HG03064 (cell line): Measurements from ENCODE around the gene DHX58.

ENCODE experiments used
- ATAC-seq: cut with Tn5 transposase; IDR thresholded peaks from one replicate; pipeline ENCODE4 v1.9.1; 2021; ENCODE audit warnings: low read depth; ENCODE audit not compliant: unreplicated experiment

The DHX58 gene

GRCh38 chr17:42130310-42130936 is 17.9 kb upstream of the DHX58 start:
- ATAC-seq, result no peak

DNA sequence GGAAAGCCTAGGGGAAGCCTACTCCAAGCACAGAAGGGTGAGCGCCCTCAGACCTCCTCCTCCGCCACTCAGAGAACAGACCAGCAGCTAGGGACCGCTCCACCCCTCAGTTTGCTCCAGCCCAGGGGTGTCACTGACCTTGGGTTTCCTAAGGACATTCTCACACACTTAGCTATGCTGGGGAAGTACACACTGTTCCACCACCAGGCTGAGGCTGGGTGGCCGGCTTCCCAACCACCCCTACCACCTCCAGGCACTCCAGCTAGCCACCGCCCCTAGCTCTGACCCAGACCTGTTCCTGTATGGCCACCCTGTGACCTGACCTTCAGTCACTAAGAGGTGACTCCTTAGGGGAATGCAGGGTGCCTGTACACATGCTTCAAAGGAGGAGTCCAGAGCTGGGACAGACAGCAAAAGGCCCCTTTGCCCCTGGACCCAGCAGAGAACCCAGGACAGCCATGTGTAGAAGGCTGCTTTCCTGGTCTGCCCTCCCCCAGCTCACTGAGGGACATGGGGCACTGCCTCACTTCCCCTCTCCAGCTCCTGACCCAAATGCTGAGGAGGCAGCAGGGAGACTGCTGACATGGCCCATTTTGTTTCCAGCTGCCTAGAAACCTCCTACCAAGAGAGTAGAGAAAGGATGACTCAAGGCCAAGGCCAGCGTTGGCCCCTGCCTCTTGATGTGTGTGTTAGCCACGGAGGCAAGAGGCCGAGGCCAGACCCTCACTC is 16.8 kb upstream of the DHX58 start:
- ATAC-seq, result no peak

GRCh38 chr17:42127414-42127813 is 14.9 kb upstream of the DHX58 start:
- no peak for ATAC-seq

DNA sequence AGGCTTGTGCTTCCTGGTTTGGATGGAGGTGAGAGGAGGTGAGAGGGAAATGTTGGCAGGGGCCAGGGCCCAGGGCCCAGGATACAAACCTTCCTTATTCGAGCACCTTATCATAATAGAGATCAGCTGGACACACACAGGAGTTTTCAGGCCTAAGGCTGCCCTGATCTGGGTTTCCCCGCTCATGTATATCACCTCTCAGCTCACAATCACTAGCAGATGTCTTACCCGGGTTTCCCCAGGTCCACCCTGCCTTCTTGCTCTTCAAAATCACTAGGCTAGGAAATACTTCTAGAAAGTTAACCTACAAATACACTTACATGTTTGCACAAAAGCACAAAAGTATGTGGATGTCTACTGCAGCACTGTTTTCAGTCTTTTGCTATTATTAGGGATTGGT is 14.3 kb upstream of the DHX58 start:
- no peak for ATAC-seq

- ATAC-seq, result no peak
Measured at GRCh38 chr17:42125565-42125964, 13.1 kb upstream of the DHX58 start.

GRCh38 chr17:42124256-42124655 is 11.7 kb upstream of the DHX58 start:
- no peak for ATAC-seq

GRCh38 chr17:42122371-42123303 is 10.1 kb upstream of the DHX58 start, which contains the start of gene HSPB9:
Gene HSPB9, plus strand, starts transcription at chr17:42122804. Its CDS starts 47 bp downstream, at chr17:42122851.
- no peak for ATAC-seq

DNA sequence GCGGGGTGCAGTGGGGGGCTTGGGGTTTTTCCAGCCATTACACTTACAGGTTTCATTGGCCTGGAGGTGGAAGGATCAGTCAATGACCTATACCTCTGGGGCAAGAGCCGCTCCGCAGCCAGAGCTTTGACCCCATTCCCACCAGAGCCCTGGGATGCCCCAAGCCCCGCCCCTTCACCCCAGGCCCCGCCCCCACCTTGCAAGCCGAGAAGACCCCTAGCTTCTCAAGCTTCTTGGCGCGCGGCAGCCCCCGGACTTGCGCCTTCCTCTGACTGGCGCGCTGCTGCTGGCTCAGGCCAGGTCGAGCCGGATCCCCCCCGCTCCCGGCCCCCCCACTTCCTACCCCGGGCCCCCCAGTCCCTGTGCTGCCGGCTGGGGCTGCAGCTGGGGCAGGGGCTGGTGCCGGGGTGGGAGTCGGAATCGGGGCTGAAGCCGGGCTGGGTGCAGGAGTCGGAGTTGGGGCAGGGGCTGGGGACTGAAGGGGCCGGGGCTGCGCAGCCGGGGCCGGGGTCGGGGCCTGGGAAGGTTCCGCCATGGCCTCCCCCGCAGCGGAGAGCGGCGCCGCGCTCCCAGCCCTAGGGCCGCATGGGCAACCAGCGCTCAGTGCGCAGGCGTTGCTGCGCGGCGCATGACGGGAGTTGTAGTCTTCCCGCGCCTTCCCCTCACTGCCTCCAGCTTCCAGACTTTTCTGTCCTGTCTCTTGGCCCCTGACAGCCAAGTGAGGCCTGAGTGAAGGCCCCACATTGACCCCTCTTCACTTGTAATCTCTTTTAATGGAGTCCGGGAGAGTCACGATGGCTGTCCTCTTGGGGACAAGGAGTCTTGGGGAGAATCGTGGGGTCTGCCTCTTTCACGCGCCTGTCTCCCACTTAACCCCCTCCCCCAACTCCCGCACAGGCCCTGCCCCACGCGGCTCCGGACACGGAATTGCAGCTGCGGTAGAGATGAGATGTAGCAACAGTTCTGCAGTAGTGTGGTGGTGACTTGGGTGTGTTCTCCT is 8.6 kb upstream of the DHX58 start, which contains the start of gene KAT2A:
Gene KAT2A (minus strand): TSS at position 598 of the 1,000 bp plus-strand sequence. CDS start 63 bp downstream, at position 535.
- ATAC-seq, result no peak

DNA sequence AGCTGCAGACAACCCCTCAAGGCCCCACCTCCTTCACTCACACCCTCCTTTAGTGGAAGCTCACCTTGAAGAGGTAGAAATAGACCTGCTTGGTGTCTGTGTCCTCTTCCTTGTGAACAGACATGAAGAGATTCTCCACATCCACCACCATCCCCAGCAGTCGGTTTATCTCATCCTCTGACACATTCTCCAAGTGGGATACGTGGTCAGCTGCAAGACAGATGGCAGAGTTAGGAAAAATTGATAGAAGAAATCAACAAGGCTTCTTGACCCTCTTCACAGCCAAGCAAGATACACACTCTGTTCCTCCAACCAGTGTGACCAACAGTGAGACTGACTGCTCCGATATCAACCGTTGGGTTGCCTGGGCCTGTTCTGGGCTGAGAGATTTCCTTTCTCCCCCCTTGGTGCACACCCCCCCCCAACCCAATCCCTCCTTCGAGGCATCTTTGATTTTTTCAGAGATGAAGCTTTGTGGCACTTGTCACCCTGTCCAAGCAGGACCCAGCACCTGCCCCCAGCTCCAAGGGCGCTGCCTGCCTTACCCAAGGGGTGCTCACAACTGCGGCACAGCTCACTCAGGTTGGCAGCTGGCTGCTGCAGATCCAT is 7.8 kb upstream of the DHX58 start:
- ATAC-seq, result no peak

- ATAC-seq, result no peak
Measured at GRCh38 chr17:42119301-42119700, 6.8 kb upstream of the DHX58 start.

- ATAC-seq, result no peak
Measured at GRCh38 chr17:42118545-42118944, 6.0 kb upstream of the DHX58 start.

- no peak for ATAC-seq
Measured at GRCh38 chr17:42118126-42118510, 5.6 kb upstream of the DHX58 start.

DNA sequence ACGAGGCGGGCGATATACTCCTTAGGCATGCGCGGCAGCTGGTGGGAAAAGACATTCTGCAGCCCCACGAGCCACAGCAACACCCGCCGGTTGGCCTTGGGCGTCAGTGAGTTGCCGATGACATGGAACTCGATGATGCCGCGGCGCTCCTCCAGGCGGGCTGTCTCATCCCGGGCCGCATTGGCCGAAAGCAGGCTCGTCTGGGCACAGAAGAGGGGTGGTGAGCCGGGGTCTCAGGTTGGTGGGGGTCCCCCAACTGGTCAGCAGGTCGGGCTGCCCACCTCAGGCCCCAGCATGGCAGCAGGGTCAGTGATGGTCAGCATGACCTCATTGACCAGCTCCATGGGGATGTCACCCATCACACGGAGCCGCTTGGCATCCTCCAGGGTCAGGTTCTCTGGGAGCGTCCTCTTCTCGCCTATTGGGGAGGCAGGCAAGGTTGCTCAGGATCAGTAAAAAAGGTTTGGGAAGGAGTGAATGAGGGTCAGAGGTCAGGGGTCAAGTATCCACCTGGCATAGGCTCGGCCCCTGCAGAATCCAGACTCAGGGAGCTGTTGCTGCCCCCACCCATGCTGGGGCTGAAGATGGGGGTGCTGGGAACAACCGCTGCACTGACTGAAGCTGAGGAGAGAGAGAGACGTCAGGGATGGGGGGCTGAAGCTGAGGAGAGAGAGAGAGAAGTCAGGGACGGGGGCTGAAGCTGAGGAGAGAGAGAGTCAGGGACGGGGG is 5.0 kb upstream of the DHX58 start:
- ATAC-seq, result no peak

DNA sequence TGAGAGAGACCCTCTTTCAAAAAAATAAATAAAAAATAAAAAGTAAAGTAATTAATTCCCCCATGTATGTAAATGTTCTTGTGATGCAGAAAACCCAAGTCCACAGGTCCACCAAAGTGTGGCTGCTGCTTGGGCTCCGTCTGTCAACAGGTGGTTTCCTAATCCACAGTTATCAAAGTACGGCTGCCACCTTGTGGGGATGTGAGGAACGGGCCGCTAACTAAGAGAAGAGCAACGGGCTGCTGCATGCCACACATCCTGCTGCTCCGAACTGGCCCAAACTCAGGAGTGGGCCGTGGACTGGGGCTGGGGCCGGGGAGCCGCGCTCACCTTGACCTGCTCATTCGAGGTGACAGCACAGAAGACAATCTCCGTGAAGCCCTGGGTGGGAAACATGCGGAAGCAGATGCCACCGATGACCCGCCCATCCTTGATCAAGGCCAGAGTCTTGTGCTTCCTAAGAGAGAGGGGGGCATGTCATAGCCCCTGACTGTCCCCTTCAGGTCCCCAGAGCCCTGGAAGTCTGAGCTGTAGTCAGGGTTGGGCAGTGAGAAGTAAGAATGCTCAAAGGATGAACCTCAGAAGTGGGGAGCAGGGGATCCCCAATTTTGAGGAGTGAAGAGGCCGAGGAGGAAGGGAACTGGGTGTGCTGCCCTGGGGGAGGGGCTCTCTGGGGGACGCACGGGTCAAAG is 4.3 kb upstream of the DHX58 start:
- no peak for ATAC-seq

DNA sequence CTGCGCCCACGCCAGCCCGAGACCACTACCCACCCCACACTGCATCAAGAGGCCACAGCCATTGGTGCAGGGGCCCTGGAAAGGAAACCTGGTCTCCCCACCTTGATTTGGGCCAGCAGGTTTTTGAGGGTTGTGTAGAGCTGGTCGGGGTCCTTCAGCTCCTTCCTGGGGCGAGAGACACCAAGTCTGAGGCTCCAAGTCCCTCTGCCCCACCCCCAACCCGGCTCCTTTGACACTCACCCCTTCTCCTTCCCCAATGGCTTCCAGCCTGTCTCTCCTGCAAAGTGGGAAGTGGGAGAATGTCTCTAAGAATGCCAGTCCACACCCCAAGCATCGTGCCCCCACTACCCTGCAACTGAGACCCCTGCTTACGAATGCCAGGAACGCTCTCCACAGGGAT is 1.6 kb upstream of the DHX58 start:
- ATAC-seq, result no peak

GRCh38 chr17:42113293-42114069 is 967 bp upstream of the DHX58 start:
- no peak for ATAC-seq

GRCh38 chr17:42111871-42112551 is 503 bp downstream of the DHX58 start:
- ATAC-seq, result no peak
